Lower lobe of right lung (tissue), 2 donors: ENCODE data around the gene ANKRD37. TPM values are rescaled to one million over a fixed set of nuclear protein-coding genes. Genes with fewer than 3 reads are reported as not detected.
A peak's percentile ranks its signal among the peaks of the same experiment; 100 is the strongest.

ENCODE experiments used
- ATAC-seq, 2 donors: fragments of 200-7000 bp; cut with Tn5 transposase; one replicate each; pipeline ENCODE4 v1.9.1; 2020 to 2022; ENCODE audit warnings: mild to moderate bottlenecking in 2 of 2, moderate library complexity in 2 of 2
- DNase-seq: peaks from one replicate; pipeline ENCODE4 v3.0.0-alpha.2; 2020
- H3K27ac ChIP-seq: fragments of 200-600 bp; one replicate; pipeline ENCODE4 v1.8.0; 2022
- H3K27me3 ChIP-seq: fragments of 200-600 bp; one replicate; pipeline ENCODE4 v1.8.0; 2022; ENCODE audit warnings: low read depth
- H3K36me3 ChIP-seq: fragments of 200-600 bp; one replicate; pipeline ENCODE4 v1.8.0; 2022; ENCODE audit warnings: mild to moderate bottlenecking
- H3K4me1 ChIP-seq: fragments of 200-600 bp; one replicate; pipeline ENCODE4 v1.8.0; 2022
- H3K4me3 ChIP-seq: fragments of 200-600 bp; one replicate; pipeline ENCODE4 v1.8.0; 2022; ENCODE audit warnings: mild to moderate bottlenecking
- H3K9me3 ChIP-seq: fragments of 200-600 bp; one replicate; pipeline ENCODE4 v1.8.0; 2022
- CTCF ChIP-seq: fragments of 200-600 bp; IDR thresholded peaks from one replicate; pipeline ENCODE4 v1.8.0; 2022; ENCODE audit warnings: antibody characterized with exemption, mild to moderate bottlenecking
- intact Hi-C: fragments of 100-400 bp; cut with DNase I; formaldehyde crosslinking; loops from one replicate; pipeline ENCODE4 v1.11.0; 2022
- total RNA-seq: library from RNA; stranded (reverse); fragmentation: NEBNext Ultra II Directional; extraction: Animal tissue kit (Norgen Biotek cat#: 25700); gene quantifications from one replicate; pipeline ENCODE4 v1.2.1, GENCODE V29; 2021
- donor health status: DM: no; HTN: yes; CAD: no; lungs with severe emphysema.

ANKRD37 gene
- total RNA-seq, 1 donor from 2014 or later, result 15.7 TPM

GRCh38 chr4:185421366-185422124 lies 24.9 kb downstream of the ANKRD37 start:
- Histone ChIP-seq H3K9me3 (no peaks in the 10 kb centered on the region), H3K4me3 (no peak overlapping the region), H3K4me1 (peaks cover 36% of the 10 kb centered on the region), H3K27me3 (no peaks in the 10 kb centered on the region), H3K27ac (no peak overlapping the region), H3K36me3 (peaks cover 24% of the 10 kb centered on the region)
- DNase-seq (no peak), ATAC-seq (no peak)
- intact Hi-C loops, result no loop called here
- TF ChIP-seq CTCF, result no peak

- Histone ChIP-seq H3K27me3 (no peaks in the 10 kb centered on the region), H3K27ac (peak overlapping the region; percentile 97), H3K9me3 (no peaks in the 10 kb centered on the region), H3K4me1 (peaks cover 36% of the 10 kb centered on the region), H3K36me3 (peaks cover 5% of the 10 kb centered on the region), H3K4me3 (peak overlapping the region; percentile 74)
- intact Hi-C loops, result no loop called here
- ATAC-seq (peak; percentile 57 to 58), DNase-seq (no peak)
- no peak for TF ChIP-seq CTCF
Observed at GRCh38 chr4:185424905-185425646, 28.4 kb downstream of the ANKRD37 start.

- peak; percentile 97 to 98 for ATAC-seq
- Histone ChIP-seq H3K4me1 (peaks cover 32% of the 10 kb centered on the region), H3K4me3 (peak within 1 kb of the TSS; percentile 74), H3K27ac (peak within 1 kb of the TSS; percentile 97), H3K36me3 (peaks cover 5% of the 10 kb centered on the region), H3K27me3 (no peaks in the 10 kb centered on the region), H3K9me3 (no peaks in the 10 kb centered on the region)
- intact Hi-C loops, result no loop called here
- TF ChIP-seq CTCF, result no peak
- DNase-seq, result peak; percentile 90
Observed at GRCh38 chr4:185425647-185426352, 29.2 kb downstream of the ANKRD37 start, which contains the start of gene UFSP2. TSS of gene UFSP2 (minus strand) at chr4:185425964. CDS start at chr4:185425868, 96 bp downstream.

- intact Hi-C loops, result no loop called here
- no peak overlapping the region for H3K27ac ChIP-seq
- DNase-seq (no peak), ATAC-seq (no peak)
- no peaks in the 10 kb centered on the region for H3K27me3 ChIP-seq
- H3K4me1 ChIP-seq, result peaks cover 24% of the 10 kb centered on the region
- H3K36me3 ChIP-seq, result peaks cover under 1% of the 10 kb centered on the region
- H3K4me3 ChIP-seq, result no peak overlapping the region
- no peak for TF ChIP-seq CTCF
- H3K9me3 ChIP-seq, result no peaks in the 10 kb centered on the region
Observed at GRCh38 chr4:185426960-185427688, 30.5 kb downstream of the ANKRD37 start.

GRCh38 chr4:185429660-185430059 lies 33.0 kb downstream of the ANKRD37 start:
- no peak overlapping the region for H3K4me3 ChIP-seq
- TF ChIP-seq CTCF, result no peak
- peaks cover 5% of the 10 kb centered on the region for H3K4me1 ChIP-seq
- DNase-seq, result no peak
- no peak for ATAC-seq
- H3K27ac ChIP-seq, result no peak overlapping the region
- no peaks in the 10 kb centered on the region for H3K9me3 ChIP-seq
- H3K27me3 ChIP-seq, result no peaks in the 10 kb centered on the region
- H3K36me3 ChIP-seq, result no peaks in the 10 kb centered on the region
- intact Hi-C loops, result no loop called here
